ENCODE measurements around the gene KCNQ1.

Gene KCNQ1

DNA sequence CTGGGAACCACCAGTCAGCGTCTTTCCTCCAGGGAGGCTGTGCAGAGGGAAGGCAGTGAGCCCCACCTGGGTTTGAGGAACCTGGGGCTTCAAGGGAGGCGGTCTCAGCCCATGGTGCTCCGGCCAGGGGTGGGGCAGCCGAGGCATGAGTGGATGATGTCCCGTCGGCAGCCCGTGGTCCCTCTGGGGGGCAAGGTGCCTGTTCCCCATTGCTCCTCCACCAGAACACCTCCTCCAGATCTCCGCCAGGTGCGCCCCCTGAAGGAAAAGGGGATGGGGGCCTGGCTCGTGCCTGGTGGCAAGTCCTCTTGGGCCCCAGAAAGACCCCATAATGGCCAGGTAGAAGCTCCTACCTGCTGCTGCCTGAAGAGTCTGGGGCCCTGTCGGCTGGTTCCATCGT, 94.1 kb downstream of the KCNQ1 start:
- H3K79me2 ChIP-seq (ENCODE audit: insufficient read depth, low read length) = no peaks in the 10 kb centered on the region
- TF ChIP-seq, protein P1, sequence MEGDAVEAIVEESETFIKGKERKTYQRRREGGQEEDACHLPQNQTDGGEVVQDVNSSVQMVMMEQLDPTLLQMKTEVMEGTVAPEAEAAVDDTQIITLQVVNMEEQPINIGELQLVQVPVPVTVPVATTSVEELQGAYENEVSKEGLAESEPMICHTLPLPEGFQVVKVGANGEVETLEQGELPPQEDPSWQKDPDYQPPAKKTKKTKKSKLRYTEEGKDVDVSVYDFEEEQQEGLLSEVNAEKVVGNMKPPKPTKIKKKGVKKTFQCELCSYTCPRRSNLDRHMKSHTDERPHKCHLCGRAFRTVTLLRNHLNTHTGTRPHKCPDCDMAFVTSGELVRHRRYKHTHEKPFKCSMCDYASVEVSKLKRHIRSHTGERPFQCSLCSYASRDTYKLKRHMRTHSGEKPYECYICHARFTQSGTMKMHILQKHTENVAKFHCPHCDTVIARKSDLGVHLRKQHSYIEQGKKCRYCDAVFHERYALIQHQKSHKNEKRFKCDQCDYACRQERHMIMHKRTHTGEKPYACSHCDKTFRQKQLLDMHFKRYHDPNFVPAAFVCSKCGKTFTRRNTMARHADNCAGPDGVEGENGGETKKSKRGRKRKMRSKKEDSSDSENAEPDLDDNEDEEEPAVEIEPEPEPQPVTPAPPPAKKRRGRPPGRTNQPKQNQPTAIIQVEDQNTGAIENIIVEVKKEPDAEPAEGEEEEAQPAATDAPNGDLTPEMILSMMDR (IDR thresholded peaks at IDR 0.05; ENCODE audit: low read length) = no peak
- H3K9ac ChIP-seq (ENCODE audit: low read length) = no peak overlapping the region
- H3K4me2 ChIP-seq (ENCODE audit: low read length) = no peak overlapping the region
- H3K4me1 ChIP-seq (ENCODE audit: insufficient read depth, low read length, severe bottlenecking) = no peaks in the 10 kb centered on the region
- H3K27ac ChIP-seq (ENCODE audit: low read depth, low read length, poor library complexity, severe bottlenecking) = no peak overlapping the region
- H4K20me1 ChIP-seq (ENCODE audit: insufficient read depth, low read length) = no peaks in the 10 kb centered on the region
- H3K36me3 ChIP-seq (ENCODE audit: insufficient read depth, low read length) = no peaks in the 10 kb centered on the region
- H3F3A ChIP-seq (ENCODE audit: insufficient read depth, low read length) = no peaks in the 10 kb centered on the region
- H2AFZ ChIP-seq (ENCODE audit: low read length) = no peak overlapping the region
- H3K9me2 ChIP-seq (ENCODE audit: low read depth, low read length) = no peaks in the 10 kb centered on the region
- peaks cover 3% of the 10 kb centered on the region; the same call in 1 of the 2 replicates for H3K27me3 ChIP-seq (ENCODE audit: insufficient read depth, low read length)
- no peak overlapping the region for H3K4me3 ChIP-seq (ENCODE audit: low read depth, low read length, poor library complexity, severe bottlenecking)
- H3K9me3 ChIP-seq (ENCODE audit: low read length) = no peaks in the 10 kb centered on the region

DNA sequence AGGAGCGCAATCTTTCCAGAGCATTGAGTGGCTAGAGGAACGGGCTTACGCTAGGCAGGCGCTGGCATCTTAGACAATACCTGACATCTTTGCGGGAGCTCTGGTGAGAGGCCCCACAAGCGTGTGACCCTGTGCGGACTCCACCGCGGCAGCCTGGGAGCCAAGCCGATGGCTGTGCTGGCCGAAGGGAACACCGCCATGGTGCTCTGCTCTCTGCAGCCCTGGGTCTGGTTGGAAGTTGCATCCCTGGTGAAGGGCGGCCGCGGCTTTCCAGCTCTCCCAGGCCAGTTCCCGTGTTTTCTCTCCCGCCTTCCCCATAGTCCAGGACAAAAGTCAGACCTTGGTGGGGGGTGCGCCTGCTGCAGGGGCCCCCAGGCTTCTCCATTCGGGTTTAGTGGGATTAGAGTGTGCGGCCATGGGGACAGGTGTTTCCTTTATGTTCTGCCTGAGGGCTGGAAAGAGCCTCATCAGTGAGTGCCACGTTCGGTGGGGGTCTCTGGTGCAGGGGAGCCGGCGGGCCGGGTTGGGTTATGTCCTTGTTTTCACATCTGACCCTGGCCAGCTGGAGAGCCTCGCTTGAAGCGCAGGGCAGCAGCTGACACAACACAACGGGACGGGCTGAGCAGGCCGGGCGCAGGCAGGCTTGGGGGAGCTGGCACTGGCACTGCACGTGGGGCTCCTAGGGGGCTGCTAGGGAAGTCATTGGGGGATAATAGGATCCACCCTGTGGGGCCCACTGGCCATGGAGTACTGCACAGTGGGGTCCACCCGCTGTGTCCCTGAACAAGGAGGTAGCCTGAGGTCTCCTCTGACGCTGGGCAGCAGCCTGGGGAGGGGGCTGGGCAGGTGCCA, 94.8 kb downstream of the KCNQ1 start:
- no peaks in the 10 kb centered on the region for H3K9me3 ChIP-seq (ENCODE audit: low read length)
- no peaks in the 10 kb centered on the region for H3K36me3 ChIP-seq (ENCODE audit: insufficient read depth, low read length)
- no peak for TF ChIP-seq EZH2 (IDR thresholded peaks at IDR 0.05; ENCODE audit: borderline replicate concordance, low read length)
- TF ChIP-seq, protein P1 (IDR thresholded peaks at IDR 0.05; ENCODE audit: low read length) = no peak
- no peak overlapping the region for H3K4me2 ChIP-seq (ENCODE audit: low read length)
- H3K79me2 ChIP-seq (ENCODE audit: insufficient read depth, low read length) = no peaks in the 10 kb centered on the region
- no peak overlapping the region for H3K9ac ChIP-seq (ENCODE audit: low read length)
- peaks cover 3% of the 10 kb centered on the region; the same call in 1 of the 2 replicates for H3K27me3 ChIP-seq (ENCODE audit: insufficient read depth, low read length)
- H2AFZ ChIP-seq (ENCODE audit: low read length) = no peak overlapping the region
- H3F3A ChIP-seq (ENCODE audit: insufficient read depth, low read length) = no peaks in the 10 kb centered on the region
- H3K4me1 ChIP-seq (ENCODE audit: insufficient read depth, low read length, severe bottlenecking) = no peaks in the 10 kb centered on the region
- no peaks in the 10 kb centered on the region for H4K20me1 ChIP-seq (ENCODE audit: insufficient read depth, low read length)
- H3K9me2 ChIP-seq (ENCODE audit: low read depth, low read length) = no peaks in the 10 kb centered on the region
- H3K27ac ChIP-seq (ENCODE audit: low read depth, low read length, poor library complexity, severe bottlenecking) = no peak overlapping the region
- H3K4me3 ChIP-seq (ENCODE audit: low read depth, low read length, poor library complexity, severe bottlenecking) = no peak overlapping the region

DNA sequence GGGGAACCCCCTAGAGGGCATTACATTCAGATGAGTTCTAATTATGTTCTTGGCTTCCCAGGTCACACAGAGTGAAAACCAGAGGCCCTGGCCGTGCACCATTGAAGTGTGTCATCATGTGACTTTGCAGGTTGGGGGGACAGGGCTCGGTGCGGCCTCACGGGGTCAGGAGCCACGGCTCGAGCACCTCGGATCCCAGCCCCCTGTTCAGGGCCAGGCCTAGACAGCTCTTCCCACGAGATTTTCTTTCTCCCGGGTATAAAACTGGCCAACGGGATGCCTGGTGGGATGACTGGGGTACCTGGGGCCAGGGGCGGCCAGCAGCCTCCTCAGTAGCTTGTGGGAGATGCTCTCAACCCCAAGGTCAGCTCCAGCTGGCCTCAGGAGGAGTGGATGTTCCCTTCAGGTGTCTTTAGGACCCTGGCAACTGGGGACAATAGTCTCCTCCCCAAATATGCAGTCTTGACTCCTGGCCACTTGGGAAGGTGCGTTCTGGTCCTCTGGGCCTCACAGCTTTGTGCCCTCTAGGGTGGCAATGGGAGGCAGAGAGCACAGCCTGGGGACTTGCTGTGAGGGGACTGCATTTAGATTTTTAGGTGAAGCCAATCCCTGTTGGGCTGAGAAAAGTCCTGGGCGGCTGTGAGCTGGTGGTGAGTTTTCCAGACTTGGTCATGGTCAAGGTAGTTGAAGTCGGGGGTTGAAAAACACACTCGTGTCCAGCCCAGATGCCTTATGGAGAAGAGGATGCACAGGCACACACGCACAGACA, 95.6 kb downstream of the KCNQ1 start:
- no peak overlapping the region for H3K27ac ChIP-seq (ENCODE audit: low read depth, low read length, poor library complexity, severe bottlenecking)
- no peaks in the 10 kb centered on the region for H3K9me2 ChIP-seq (ENCODE audit: low read depth, low read length)
- H3K79me2 ChIP-seq (ENCODE audit: insufficient read depth, low read length) = no peaks in the 10 kb centered on the region
- no peak overlapping the region for H3K4me3 ChIP-seq (ENCODE audit: low read depth, low read length, poor library complexity, severe bottlenecking)
- H3K9ac ChIP-seq (ENCODE audit: low read length) = no peak overlapping the region
- H3K36me3 ChIP-seq (ENCODE audit: insufficient read depth, low read length) = no peaks in the 10 kb centered on the region
- TF ChIP-seq, protein P1 (IDR thresholded peaks at IDR 0.05; ENCODE audit: low read length) = no peak
- TF ChIP-seq EZH2 (IDR thresholded peaks at IDR 0.05; ENCODE audit: borderline replicate concordance, low read length) = no peak
- no peak overlapping the region for H3K4me2 ChIP-seq (ENCODE audit: low read length)
- H3K27me3 ChIP-seq (ENCODE audit: insufficient read depth, low read length) = peaks cover 3% of the 10 kb centered on the region; the same call in 1 of the 2 replicates
- no peak overlapping the region for H2AFZ ChIP-seq (ENCODE audit: low read length)
- H4K20me1 ChIP-seq (ENCODE audit: insufficient read depth, low read length) = no peaks in the 10 kb centered on the region
- no peaks in the 10 kb centered on the region for H3K4me1 ChIP-seq (ENCODE audit: insufficient read depth, low read length, severe bottlenecking)
- H3F3A ChIP-seq (ENCODE audit: insufficient read depth, low read length) = no peaks in the 10 kb centered on the region
- no peaks in the 10 kb centered on the region for H3K9me3 ChIP-seq (ENCODE audit: low read length)
